Tibial nerve (tissue), 3 donors: ENCODE measurements around the gene CANX.

Experiments
- POLR2A ChIP-seq, 2 donors: fragments of 450-650 bp; IDR thresholded peaks; one replicate each; pipeline ENCODE4 v1.6.1; 2017; ENCODE audit warnings: antibody characterized with exemption in 2 of 2, mild to moderate bottlenecking in 2 of 2, moderate library complexity in 2 of 2
- TF ChIP-seq, protein P1 (sequence below), 5 experiments: fragments of 200-600 bp in 3 of 5; fragments of 450-650 bp in 2 of 5; sonication (generic) in 3 of 5; IDR thresholded peaks; one replicate each; pipeline ENCODE4 v1.5.1; 2016 to 2019; ENCODE audit warnings: antibody characterized with exemption in 5 of 5, mild to moderate bottlenecking in 3 of 5, moderate library complexity in 2 of 5

GRCh38 chr5:179724163-179724562 lies 25.4 kb downstream of the CANX start:
- TF ChIP-seq, protein P1, sequence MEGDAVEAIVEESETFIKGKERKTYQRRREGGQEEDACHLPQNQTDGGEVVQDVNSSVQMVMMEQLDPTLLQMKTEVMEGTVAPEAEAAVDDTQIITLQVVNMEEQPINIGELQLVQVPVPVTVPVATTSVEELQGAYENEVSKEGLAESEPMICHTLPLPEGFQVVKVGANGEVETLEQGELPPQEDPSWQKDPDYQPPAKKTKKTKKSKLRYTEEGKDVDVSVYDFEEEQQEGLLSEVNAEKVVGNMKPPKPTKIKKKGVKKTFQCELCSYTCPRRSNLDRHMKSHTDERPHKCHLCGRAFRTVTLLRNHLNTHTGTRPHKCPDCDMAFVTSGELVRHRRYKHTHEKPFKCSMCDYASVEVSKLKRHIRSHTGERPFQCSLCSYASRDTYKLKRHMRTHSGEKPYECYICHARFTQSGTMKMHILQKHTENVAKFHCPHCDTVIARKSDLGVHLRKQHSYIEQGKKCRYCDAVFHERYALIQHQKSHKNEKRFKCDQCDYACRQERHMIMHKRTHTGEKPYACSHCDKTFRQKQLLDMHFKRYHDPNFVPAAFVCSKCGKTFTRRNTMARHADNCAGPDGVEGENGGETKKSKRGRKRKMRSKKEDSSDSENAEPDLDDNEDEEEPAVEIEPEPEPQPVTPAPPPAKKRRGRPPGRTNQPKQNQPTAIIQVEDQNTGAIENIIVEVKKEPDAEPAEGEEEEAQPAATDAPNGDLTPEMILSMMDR (IDR thresholded peaks at IDR 0.05) = no peak
- TF ChIP-seq POLR2A (IDR thresholded peaks at IDR 0.05) = no peak
